Cardiac atrium fibroblast (primary cell): ENCODE measurements around the gene SETD5. TPM values are rescaled to one million over a fixed set of nuclear protein-coding genes. Genes with fewer than 3 reads are reported as not detected.

ENCODE experiments used
- total RNA-seq: library from RNA; depleted of rRNA; stranded (reverse); fragments of >200 nt; gene quantifications from 2 replicates; pipeline ENCODE4 v1.2.3, GENCODE V29; 2015

Gene SETD5, protein sequence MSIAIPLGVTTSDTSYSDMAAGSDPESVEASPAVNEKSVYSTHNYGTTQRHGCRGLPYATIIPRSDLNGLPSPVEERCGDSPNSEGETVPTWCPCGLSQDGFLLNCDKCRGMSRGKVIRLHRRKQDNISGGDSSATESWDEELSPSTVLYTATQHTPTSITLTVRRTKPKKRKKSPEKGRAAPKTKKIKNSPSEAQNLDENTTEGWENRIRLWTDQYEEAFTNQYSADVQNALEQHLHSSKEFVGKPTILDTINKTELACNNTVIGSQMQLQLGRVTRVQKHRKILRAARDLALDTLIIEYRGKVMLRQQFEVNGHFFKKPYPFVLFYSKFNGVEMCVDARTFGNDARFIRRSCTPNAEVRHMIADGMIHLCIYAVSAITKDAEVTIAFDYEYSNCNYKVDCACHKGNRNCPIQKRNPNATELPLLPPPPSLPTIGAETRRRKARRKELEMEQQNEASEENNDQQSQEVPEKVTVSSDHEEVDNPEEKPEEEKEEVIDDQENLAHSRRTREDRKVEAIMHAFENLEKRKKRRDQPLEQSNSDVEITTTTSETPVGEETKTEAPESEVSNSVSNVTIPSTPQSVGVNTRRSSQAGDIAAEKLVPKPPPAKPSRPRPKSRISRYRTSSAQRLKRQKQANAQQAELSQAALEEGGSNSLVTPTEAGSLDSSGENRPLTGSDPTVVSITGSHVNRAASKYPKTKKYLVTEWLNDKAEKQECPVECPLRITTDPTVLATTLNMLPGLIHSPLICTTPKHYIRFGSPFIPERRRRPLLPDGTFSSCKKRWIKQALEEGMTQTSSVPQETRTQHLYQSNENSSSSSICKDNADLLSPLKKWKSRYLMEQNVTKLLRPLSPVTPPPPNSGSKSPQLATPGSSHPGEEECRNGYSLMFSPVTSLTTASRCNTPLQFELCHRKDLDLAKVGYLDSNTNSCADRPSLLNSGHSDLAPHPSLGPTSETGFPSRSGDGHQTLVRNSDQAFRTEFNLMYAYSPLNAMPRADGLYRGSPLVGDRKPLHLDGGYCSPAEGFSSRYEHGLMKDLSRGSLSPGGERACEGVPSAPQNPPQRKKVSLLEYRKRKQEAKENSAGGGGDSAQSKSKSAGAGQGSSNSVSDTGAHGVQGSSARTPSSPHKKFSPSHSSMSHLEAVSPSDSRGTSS (N-terminal part only)
- 42.9 and 46.2 TPM in 2 replicates for total RNA-seq

DNA sequence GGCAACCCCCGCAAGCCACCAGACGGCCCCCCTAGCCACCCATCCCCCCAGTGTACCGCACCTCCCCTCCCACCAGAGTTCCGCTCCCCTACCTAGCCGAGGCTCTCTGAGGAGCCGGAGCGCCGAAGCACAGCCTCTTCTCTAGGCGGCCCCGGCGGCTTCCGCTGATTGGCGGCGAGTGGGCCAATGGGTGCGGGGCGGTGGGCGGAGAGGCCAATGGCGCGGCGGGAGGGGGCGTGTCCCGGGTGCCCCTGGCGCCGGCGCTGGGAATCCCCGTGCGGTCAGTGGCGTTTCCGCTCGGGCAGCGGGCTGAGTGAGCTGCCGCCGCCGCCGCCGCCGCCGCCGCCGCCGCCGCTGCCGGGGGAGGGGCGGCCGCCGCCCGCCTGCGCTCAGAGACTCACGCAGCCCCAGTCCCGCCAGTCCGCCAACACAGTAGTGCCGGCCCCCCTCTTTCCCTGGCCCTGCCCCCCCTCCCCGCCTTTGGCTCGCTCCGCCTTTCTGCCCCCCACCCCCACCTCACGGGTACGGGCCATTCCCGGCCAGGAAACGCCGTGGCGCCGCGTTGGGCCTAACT lies at the start of gene SETD5:
SETD5 (plus strand) TSS at position 284 of the 574 bp plus-strand sequence. CDS start 31,324 bp downstream, outside the sequence.

DNA sequence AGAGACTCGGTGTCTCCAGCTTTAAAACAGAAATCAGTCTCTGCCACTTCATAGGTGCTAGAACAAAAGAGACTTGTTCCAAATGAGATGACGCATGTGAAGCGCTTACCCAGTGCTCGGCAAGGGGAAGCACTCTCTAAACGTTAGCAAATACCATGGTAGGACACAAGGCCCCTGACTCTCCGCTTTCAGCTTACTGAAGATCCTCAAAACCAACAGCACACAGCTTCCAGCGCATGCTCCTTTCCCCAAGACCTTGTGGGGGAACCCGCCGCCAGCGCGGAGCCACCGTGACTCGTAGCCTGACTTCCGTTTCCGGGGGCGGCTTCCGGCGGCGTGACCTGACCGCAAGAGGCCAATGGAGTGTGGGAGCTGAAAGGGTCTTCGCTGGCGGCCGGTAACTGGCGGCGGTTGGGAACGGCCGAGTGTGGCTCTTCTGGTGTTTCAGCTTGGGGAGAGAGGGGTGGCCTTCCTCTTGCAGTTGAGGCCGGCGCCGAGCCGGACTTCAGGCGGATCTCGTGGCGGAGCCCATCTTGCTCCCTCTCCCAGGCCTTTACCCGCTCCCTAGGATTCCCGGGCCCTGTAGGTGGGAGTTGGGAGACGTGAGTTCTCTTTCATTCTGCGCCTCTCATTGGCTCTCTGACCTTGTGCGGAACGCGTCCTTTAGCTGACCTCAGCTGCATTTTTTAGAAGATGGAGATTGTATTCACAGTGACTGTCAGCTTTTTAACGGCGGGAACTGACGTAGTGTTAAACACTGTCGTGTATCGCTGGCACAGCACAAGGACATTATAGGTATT lies 34.5 kb upstream of the SETD5 start, which contains the start of gene THUMPD3:
THUMPD3 (plus strand) TSS at position 324 of the 800 bp plus-strand sequence. CDS start 2,015 bp downstream, outside the sequence.

Other genes starting within 250 kb of the SETD5 start
- gene SRGAP3, start 148.0 kb upstream of the SETD5 start, total RNA-seq = 0.36 and 3.6 TPM in 2 replicates
- gene THUMPD3, start 34.6 kb upstream of the SETD5 start, total RNA-seq = 10.3 and 14.1 TPM in 2 replicates
- not detected in 2 replicates for gene LHFPL4, start 156.2 kb downstream of the SETD5 start, total RNA-seq